Activated CD8-positive, alpha-beta memory T cell treated with anti-CD3 and anti-CD28 coated beads for 36 hours (primary cell): ENCODE measurements around the gene PMEL. TPM values are rescaled to one million over a fixed set of nuclear protein-coding genes. Genes with fewer than 3 reads are reported as not detected.

ENCODE experiments used
- CTCF ChIA-PET: fragments of 350-600 bp; sonication (Branson Sonifier 250); formaldehyde crosslinking; loops from one replicate; lab custom pipeline; 2021; ENCODE audit warnings: antibody characterized with exemption; lab: Charles Lee
- POLR2A ChIA-PET: fragments of 350-600 bp; sonication (Branson Sonifier 250); formaldehyde crosslinking; loops from one replicate; lab custom pipeline; 2021; ENCODE audit warnings: antibody characterized with exemption; lab: Charles Lee
- total RNA-seq, 2 experiments: library from RNA; stranded (reverse); gene quantifications; one replicate each; pipeline ENCODE4 v1.2.3, GENCODE V29; 2021

PMEL gene
- total RNA-seq, 2 experiments from 2014 or later = 0.46 to 0.50 TPM

DNA sequence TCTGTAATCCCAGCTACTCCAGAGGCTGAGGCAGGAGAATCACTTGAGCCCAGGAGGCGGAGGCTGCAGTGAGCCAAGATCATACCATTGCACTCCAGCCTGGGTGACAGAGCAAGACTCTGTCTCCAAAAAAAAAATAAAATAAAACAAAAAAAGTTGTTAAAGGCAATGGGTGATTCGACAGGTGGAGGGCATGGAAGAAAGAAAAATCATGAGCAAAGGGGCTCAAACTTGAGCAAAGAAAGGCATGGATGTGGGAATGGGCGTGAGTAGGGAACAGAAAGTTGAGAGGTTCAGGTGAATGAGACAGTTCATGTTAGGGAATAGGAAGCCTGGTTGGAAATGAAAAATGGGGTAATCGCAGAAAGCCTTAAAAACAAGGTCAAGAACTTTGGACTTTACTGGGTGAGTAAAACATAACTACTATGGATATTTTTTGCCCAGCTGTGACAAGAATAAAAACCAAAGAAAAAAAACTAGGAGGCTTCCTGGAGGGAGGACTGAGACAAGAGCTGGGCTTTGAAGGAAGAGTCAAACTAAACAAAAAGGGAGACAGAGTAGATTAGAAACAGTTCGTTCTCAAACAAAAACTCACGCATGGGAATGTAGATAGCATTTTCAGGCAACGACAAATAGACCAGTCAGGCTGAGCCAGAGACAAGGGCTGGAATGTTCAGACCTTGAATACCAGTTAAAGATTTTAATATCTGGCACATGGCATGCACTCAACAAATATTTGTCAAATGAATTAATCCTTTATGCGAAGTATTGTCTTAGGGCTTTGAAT, 56.9 kb downstream of the PMEL start:
- ChIA-PET CTCF (no interaction called here), POLR2A (no interaction called here)

DNA sequence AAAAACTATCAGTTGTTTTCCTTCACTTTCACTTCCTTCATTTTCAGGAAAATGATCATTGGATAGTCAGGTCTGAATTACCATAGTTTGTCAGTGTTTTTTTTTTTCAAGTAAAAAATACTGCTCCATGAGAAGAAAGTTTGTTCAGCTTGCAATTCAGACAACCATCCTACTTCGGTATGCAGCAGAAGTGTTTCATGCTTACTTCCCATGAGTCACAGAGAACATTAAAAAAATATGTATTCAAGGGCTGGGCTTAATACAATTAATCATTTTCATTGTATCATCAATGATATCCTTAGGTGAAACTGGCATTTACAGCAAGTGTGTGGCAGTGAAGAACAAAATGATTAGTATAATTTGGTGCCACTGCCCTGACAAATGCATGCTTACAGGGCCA, 59.8 kb downstream of the PMEL start:
- ChIA-PET POLR2A (no interaction called here), CTCF (no interaction called here)

Other genes with a start within 250 kb of the PMEL start
- gene BLOC1S1, start 250.0 kb downstream of the PMEL start, total RNA-seq = 10 to 100 TPM; 89.9 to 93.6 TPM
- gene RDH5, start 245.6 kb downstream of the PMEL start, total RNA-seq = 1 to 10 TPM; 4.9 to 5.2 TPM
- 100 to 1,000 TPM; 190 to 193 TPM for gene CD63, start 237.0 kb downstream of the PMEL start, total RNA-seq
- 10 to 100 TPM; 13.6 to 13.7 TPM for gene GDF11, start 222.9 kb downstream of the PMEL start, total RNA-seq
- gene SARNP, start 148.3 kb downstream of the PMEL start, total RNA-seq = 10 to 100 TPM; 92.5 to 94.3 TPM
- gene ORMDL2, start 148.0 kb downstream of the PMEL start, total RNA-seq = 10 to 100 TPM; 39.6 to 41.0 TPM
- 10 to 100 TPM; 37.6 to 38.9 TPM for gene DNAJC14, start 136.5 kb downstream of the PMEL start, total RNA-seq
- not detected for gene MMP19, start 123.1 kb downstream of the PMEL start, total RNA-seq
- gene PYM1, start 38.1 kb downstream of the PMEL start, total RNA-seq = 10 to 100 TPM; 34.8 to 36.2 TPM
- 100 to 1,000 TPM; 199 to 219 TPM for gene DGKA, start 34.9 kb downstream of the PMEL start, total RNA-seq
- gene CDK2, start 788 bp upstream of the PMEL start, total RNA-seq = 100 to 1,000 TPM; 124 to 133 TPM
- 10 to 100 TPM; 27.5 to 32.4 TPM for gene RAB5B, start 8.0 kb upstream of the PMEL start, total RNA-seq
- gene SUOX, start 31.2 kb upstream of the PMEL start, total RNA-seq = 1 to 10 TPM; 2.7 TPM
- gene IKZF4, start 55.0 kb upstream of the PMEL start, total RNA-seq = 10 to 100 TPM; 14.2 to 15.1 TPM
- 10 to 100 TPM; 44.3 to 47.0 TPM for gene RPS26, start 75.9 kb upstream of the PMEL start, total RNA-seq
- 1 to 10 TPM in 1 of 2 experiments, under 1 TPM in 1; 0.97 to 1.1 TPM for gene ERBB3, start 114.1 kb upstream of the PMEL start, total RNA-seq
- gene PA2G4, start 138.5 kb upstream of the PMEL start, total RNA-seq = 100 to 1,000 TPM; 507 to 514 TPM
- gene RPL41, start 150.6 kb upstream of the PMEL start, total RNA-seq = 1,000 to 10,000 TPM; 5,323 to 5,325 TPM
- gene ZC3H10, start 152.2 kb upstream of the PMEL start, total RNA-seq = 1 to 10 TPM; 9.8 TPM
- 100 to 1,000 TPM; 193 to 196 TPM for gene ESYT1, start 162.2 kb upstream of the PMEL start, total RNA-seq
- gene MYL6B, start 186.5 kb upstream of the PMEL start, total RNA-seq = 10 to 100 TPM; 68.4 to 75.1 TPM
- gene MYL6, start 192.3 kb upstream of the PMEL start, total RNA-seq = 100 to 1,000 TPM; 929 to 938 TPM
- gene SMARCC2, start 223.4 kb upstream of the PMEL start, total RNA-seq = 100 to 1,000 TPM; 105 to 108 TPM